ENCODE results near the gene EHMT1.
A peak's percentile ranks its signal among the peaks of the same experiment; 100 is the strongest.

EHMT1 gene

DNA sequence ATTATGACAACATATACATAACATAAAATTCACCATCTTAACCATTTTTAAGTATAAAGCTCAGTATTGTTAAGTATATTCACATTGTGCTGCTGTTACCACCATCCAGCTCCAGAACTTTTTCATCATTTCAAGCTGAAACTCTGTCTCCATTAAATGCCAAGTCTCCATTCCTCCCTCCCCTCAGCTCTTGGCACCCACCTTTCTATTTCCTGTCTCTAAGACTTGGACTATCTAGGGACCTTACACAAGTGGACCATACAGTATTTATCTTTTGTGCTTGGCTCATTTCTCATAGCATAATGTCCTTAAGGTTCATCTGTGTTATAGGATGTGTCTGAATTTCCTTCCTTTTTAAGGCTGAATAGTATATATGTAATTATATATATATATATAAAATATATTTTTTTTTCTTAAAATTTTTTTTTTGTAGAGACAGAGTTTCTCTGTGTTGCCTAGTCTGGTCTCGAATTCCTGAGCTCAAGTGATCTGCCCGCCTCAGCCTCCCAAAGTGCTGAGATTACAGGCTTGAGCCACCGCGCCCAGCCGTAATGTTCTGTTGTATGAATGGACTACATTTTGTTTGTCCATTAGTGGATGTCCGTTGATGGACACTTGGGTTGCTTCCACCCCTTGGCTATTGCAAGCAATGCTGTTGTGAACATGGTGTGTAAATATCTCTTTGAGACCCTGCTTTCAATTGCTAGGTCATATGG, 72.3 kb downstream of the EHMT1 start:
- Histone ChIP-seq H3K27ac (ENCODE audit: low read depth, low read length) (no peak overlapping the region), H4K20me1 (ENCODE audit: low read depth, low read length) (no peaks in the 10 kb centered on the region)

GRCh38 chr9:137691646-137692351, 73.0 kb downstream of the EHMT1 start:
- Histone ChIP-seq H3K27me3 (ENCODE audit: low read length) (no peaks in the 10 kb centered on the region), H4K20me1 (ENCODE audit: low read depth, low read length) (no peaks in the 10 kb centered on the region), H3K9ac (ENCODE audit: low read length) (no peak overlapping the region), H3K79me2 (ENCODE audit: insufficient read depth, low read length) (peaks cover 81% of the 10 kb centered on the region), H3K27ac (ENCODE audit: low read depth, low read length) (no peak overlapping the region), H2AFZ (ENCODE audit: low read depth, low read length, severe bottlenecking) (no peak overlapping the region), H3F3A (ENCODE audit: insufficient read depth) (no peaks in the 10 kb centered on the region), H3K4me3 (ENCODE audit: insufficient read depth, low read length, poor library complexity, severe bottlenecking) (no peak overlapping the region), H3K4me2 (ENCODE audit: low read depth, low read length, poor library complexity, severe bottlenecking) (peak overlapping the region; percentile 10), H3K9me2 (replicated peaks; ENCODE audit: insufficient read depth, low read length) (no peaks in the 10 kb centered on the region), H3K36me3 (ENCODE audit: low read length) (no peaks in the 10 kb centered on the region), H3K9me3 (ENCODE audit: insufficient read depth, low read length) (no peaks in the 10 kb centered on the region)
- TF ChIP-seq, protein P1, sequence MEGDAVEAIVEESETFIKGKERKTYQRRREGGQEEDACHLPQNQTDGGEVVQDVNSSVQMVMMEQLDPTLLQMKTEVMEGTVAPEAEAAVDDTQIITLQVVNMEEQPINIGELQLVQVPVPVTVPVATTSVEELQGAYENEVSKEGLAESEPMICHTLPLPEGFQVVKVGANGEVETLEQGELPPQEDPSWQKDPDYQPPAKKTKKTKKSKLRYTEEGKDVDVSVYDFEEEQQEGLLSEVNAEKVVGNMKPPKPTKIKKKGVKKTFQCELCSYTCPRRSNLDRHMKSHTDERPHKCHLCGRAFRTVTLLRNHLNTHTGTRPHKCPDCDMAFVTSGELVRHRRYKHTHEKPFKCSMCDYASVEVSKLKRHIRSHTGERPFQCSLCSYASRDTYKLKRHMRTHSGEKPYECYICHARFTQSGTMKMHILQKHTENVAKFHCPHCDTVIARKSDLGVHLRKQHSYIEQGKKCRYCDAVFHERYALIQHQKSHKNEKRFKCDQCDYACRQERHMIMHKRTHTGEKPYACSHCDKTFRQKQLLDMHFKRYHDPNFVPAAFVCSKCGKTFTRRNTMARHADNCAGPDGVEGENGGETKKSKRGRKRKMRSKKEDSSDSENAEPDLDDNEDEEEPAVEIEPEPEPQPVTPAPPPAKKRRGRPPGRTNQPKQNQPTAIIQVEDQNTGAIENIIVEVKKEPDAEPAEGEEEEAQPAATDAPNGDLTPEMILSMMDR (IDR thresholded peaks at IDR 0.05; ENCODE audit: insufficient read depth, low read length, poor library complexity, severe bottlenecking): no peak
- TF ChIP-seq EZH2phosphoT487 (conservative IDR thresholded peaks at IDR 0.05; ENCODE audit: low read length): no peak

More for the DNA sequence above, 72.3 kb downstream of the EHMT1 start:
- H3K9me2 ChIP-seq (replicated peaks; ENCODE audit: insufficient read depth, low read length): no peaks in the 10 kb centered on the region
- no peaks in the 10 kb centered on the region for H3F3A ChIP-seq (ENCODE audit: insufficient read depth)
- H3K36me3 ChIP-seq (ENCODE audit: low read length): no peaks in the 10 kb centered on the region
- H3K79me2 ChIP-seq (ENCODE audit: insufficient read depth, low read length): peaks cover 79% of the 10 kb centered on the region
- H3K4me2 ChIP-seq (ENCODE audit: low read depth, low read length, poor library complexity, severe bottlenecking): peak overlapping the region; percentile 10
- TF ChIP-seq, protein P1 (IDR thresholded peaks at IDR 0.05; ENCODE audit: insufficient read depth, low read length, poor library complexity, severe bottlenecking): no peak
- no peak for TF ChIP-seq EZH2phosphoT487 (conservative IDR thresholded peaks at IDR 0.05; ENCODE audit: low read length)
- H3K4me3 ChIP-seq (ENCODE audit: insufficient read depth, low read length, poor library complexity, severe bottlenecking): no peak overlapping the region
- H3K27me3 ChIP-seq (ENCODE audit: low read length): no peaks in the 10 kb centered on the region
- H3K9ac ChIP-seq (ENCODE audit: low read length): no peak overlapping the region
- H2AFZ ChIP-seq (ENCODE audit: low read depth, low read length, severe bottlenecking): no peak overlapping the region
- no peaks in the 10 kb centered on the region for H3K9me3 ChIP-seq (ENCODE audit: insufficient read depth, low read length)

DNA sequence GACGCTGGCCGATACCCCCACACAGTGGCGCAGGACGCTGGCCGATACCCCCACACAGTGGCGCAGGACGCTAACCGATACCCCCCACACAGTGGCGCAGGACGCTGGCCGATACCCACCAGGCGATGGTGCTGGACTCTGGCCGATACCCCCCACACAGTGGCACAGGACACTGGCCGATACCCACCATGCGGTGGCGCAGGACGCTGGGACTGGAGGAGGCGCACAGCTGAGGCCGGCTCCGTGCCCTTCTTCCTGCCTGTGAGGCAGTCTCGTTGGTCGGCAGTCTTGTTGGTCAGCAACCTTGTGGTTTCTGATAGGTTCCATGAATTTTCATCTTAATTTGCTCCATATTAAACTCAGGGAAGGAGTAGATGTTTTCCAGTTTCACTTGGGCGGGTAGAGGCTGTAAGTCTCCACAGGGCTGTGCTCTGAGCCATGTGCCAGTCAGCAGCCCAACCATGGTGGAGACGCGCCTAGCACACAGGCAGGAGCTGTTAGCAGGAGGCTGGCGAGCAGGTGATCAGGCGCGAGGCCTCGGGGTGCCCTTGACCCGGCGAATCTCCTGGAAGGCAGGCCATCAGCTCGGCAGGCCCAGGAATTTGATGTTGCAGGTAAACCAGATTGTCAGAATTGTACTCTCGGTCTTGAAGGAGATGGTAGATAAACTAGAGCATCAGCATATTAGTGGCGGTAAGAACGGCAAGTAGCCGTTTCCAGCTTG, 75.6 kb downstream of the EHMT1 start:
- no peaks in the 10 kb centered on the region for H3F3A ChIP-seq (ENCODE audit: insufficient read depth)
- no peaks in the 10 kb centered on the region for H3K9me2 ChIP-seq (replicated peaks; ENCODE audit: insufficient read depth, low read length)
- no peaks in the 10 kb centered on the region for H3K36me3 ChIP-seq (ENCODE audit: low read length)
- no peak for TF ChIP-seq EZH2phosphoT487 (conservative IDR thresholded peaks at IDR 0.05; ENCODE audit: low read length)
- TF ChIP-seq, protein P1 (IDR thresholded peaks at IDR 0.05; ENCODE audit: insufficient read depth, low read length, poor library complexity, severe bottlenecking): no peak
- no peak overlapping the region for H3K4me3 ChIP-seq (ENCODE audit: insufficient read depth, low read length, poor library complexity, severe bottlenecking)
- H3K27ac ChIP-seq (ENCODE audit: low read depth, low read length): no peak overlapping the region
- no peaks in the 10 kb centered on the region for H3K27me3 ChIP-seq (ENCODE audit: low read length)
- H3K9ac ChIP-seq (ENCODE audit: low read length): no peak overlapping the region
- no peak overlapping the region for H2AFZ ChIP-seq (ENCODE audit: low read depth, low read length, severe bottlenecking)
- H3K9me3 ChIP-seq (ENCODE audit: insufficient read depth, low read length): no peaks in the 10 kb centered on the region
- peaks cover 79% of the 10 kb centered on the region for H3K79me2 ChIP-seq (ENCODE audit: insufficient read depth, low read length)
- no peaks in the 10 kb centered on the region for H4K20me1 ChIP-seq (ENCODE audit: low read depth, low read length)
- no peak overlapping the region for H3K4me2 ChIP-seq (ENCODE audit: low read depth, low read length, poor library complexity, severe bottlenecking)

All from SU-DHL-6 (cell line).